Type B pancreatic cell (in vitro differentiated cells): ENCODE results near the gene CES1. TPM values are rescaled to one million over a fixed set of nuclear protein-coding genes. Genes with fewer than 3 reads are reported as not detected.
A peak's percentile ranks its signal among the peaks of the same experiment; 100 is the strongest.
"Not testable (repeated sequence)": the region's sequence is repeated elsewhere in the genome, so short reads cannot be mapped to it uniquely, and the experiment has no call there.

Experiments
- DNase-seq: peaks from one replicate; pipeline ENCODE4 v3.0.0; 2021; ENCODE audit warnings: mixed read lengths; ENCODE audit not compliant: unreplicated experiment; ENCODE audit errors: extremely low spot score
- H3K27ac Mint-ChIP-seq: 2 replicates; pipeline ENCODE4 v1.8.0; 2021; ENCODE audit warnings: mild to moderate bottlenecking, mixed read lengths
- H3K27me3 Mint-ChIP-seq: 2 replicates; pipeline ENCODE4 v1.8.0; 2021; ENCODE audit warnings: mixed read lengths
- H3K36me3 Mint-ChIP-seq: 2 replicates; pipeline ENCODE4 v1.8.0; 2021; ENCODE audit warnings: mixed read lengths
- H3K4me1 Mint-ChIP-seq: one replicate; pipeline ENCODE4 v1.8.0; 2021; ENCODE audit warnings: mixed read lengths; ENCODE audit not compliant: unreplicated experiment
- H3K4me3 Mint-ChIP-seq: 2 replicates; pipeline ENCODE4 v1.8.0; 2021; ENCODE audit warnings: mild to moderate bottlenecking, mixed read lengths
- H3K9me3 Mint-ChIP-seq: 2 replicates; pipeline ENCODE4 v1.8.0; 2021; ENCODE audit warnings: mixed read lengths
- total RNA-seq: library from RNA; stranded (reverse); gene quantifications from 2 replicates; pipeline ENCODE4 v1.2.1, GENCODE V29; 2021; ENCODE audit warnings: low replicate concordance
- TF ChIP-seq, protein P1 (sequence below): fragments of 200-600 bp; sonication (generic); conservative IDR thresholded peaks from 2 replicates; pipeline ENCODE4 v1.5.0; 2021; ENCODE audit warnings: antibody characterized with exemption, mild to moderate bottlenecking

The CES1 gene
- total RNA-seq, 1 donor from 2014 or later: 2.1 TPM

- H3K27ac Mint-ChIP-seq: no peak overlapping the region
- H3K27me3 Mint-ChIP-seq: peaks cover 13% of the 10 kb centered on the region
- H3K4me1 Mint-ChIP-seq: no peaks in the 10 kb centered on the region
- no peak overlapping the region for H3K4me3 Mint-ChIP-seq
- no peaks in the 10 kb centered on the region for H3K9me3 Mint-ChIP-seq
- no peak for DNase-seq
- TF ChIP-seq, protein P1, sequence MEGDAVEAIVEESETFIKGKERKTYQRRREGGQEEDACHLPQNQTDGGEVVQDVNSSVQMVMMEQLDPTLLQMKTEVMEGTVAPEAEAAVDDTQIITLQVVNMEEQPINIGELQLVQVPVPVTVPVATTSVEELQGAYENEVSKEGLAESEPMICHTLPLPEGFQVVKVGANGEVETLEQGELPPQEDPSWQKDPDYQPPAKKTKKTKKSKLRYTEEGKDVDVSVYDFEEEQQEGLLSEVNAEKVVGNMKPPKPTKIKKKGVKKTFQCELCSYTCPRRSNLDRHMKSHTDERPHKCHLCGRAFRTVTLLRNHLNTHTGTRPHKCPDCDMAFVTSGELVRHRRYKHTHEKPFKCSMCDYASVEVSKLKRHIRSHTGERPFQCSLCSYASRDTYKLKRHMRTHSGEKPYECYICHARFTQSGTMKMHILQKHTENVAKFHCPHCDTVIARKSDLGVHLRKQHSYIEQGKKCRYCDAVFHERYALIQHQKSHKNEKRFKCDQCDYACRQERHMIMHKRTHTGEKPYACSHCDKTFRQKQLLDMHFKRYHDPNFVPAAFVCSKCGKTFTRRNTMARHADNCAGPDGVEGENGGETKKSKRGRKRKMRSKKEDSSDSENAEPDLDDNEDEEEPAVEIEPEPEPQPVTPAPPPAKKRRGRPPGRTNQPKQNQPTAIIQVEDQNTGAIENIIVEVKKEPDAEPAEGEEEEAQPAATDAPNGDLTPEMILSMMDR: no peak
- no peaks in the 10 kb centered on the region for H3K36me3 Mint-ChIP-seq
Observed at GRCh38 chr16:55839115-55839514, 6.2 kb upstream of the CES1 start.

DNA sequence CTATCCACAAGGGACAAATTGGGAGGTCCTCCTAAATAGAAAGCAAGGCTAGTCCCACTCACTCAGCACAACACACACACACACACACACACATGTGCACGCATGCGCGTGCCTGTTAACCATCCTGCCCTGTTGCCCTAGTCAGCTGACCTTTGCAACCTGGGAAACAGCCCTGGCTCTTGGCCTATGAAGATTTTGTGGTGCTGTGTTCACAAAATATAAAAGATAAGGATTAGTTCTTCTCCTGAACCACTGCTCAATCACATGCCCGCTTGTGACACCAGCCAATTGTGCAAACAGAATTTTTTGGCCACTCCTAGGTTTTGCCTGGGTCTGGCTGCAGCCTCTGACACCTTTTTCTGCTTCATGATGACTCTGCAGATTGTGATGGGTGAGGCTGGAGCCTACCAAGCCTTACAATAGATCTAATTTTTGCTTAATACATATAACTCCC lies 3.3 kb upstream of the CES1 start:
- peaks cover 5% of the 10 kb centered on the region for H3K4me1 Mint-ChIP-seq
- H3K27ac Mint-ChIP-seq: peak overlapping the region; percentile 84
- peak overlapping the region; percentile 2 for H3K4me3 Mint-ChIP-seq
- no peaks in the 10 kb centered on the region for H3K9me3 Mint-ChIP-seq
- TF ChIP-seq, protein P1: no peak
- DNase-seq: no peak
- H3K27me3 Mint-ChIP-seq: peaks cover 6% of the 10 kb centered on the region
- H3K36me3 Mint-ChIP-seq: no peaks in the 10 kb centered on the region

- Mint-ChIP-seq H3K4me1 (peaks cover 5% of the 10 kb centered on the region), H3K4me3 (no peak overlapping the region), H3K9me3 (no peaks in the 10 kb centered on the region), H3K27me3 (peaks cover 4% of the 10 kb centered on the region), H3K27ac (peak overlapping the region; percentile 84), H3K36me3 (no peaks in the 10 kb centered on the region)
- TF ChIP-seq, protein P1: no peak
- DNase-seq: no peak
Observed at GRCh38 chr16:55835581-55835980, 2.7 kb upstream of the CES1 start.

- not testable (repeated sequence) for DNase-seq, H3K36me3 Mint-ChIP-seq
Observed at GRCh38 chr16:55835173-55835572, 2.3 kb upstream of the CES1 start.

GRCh38 chr16:55834049-55834448 lies 1.2 kb upstream of the CES1 start:
- Mint-ChIP-seq H3K4me3 (no peak overlapping the region), H3K4me1 (peaks cover 5% of the 10 kb centered on the region), H3K27me3 (peaks cover 4% of the 10 kb centered on the region), H3K36me3 (no peaks in the 10 kb centered on the region), H3K9me3 (no peaks in the 10 kb centered on the region), H3K27ac (no peak overlapping the region)
- TF ChIP-seq, protein P1: no peak
- DNase-seq: no peak

More at GRCh38 chr16:55835173-55835572, 2.3 kb upstream of the CES1 start:
- not testable (repeated sequence) for H3K27ac Mint-ChIP-seq, H3K4me3 Mint-ChIP-seq, H3K4me1 Mint-ChIP-seq, H3K27me3 Mint-ChIP-seq, H3K9me3 Mint-ChIP-seq

GRCh38 chr16:55832425-55832772 lies 497 bp downstream of the CES1 start:
- Mint-ChIP-seq H3K27ac (no peak overlapping the region), H3K4me1 (peaks cover 5% of the 10 kb centered on the region), H3K4me3 (no peak overlapping the region), H3K27me3 (peaks cover 8% of the 10 kb centered on the region), H3K9me3 (no peaks in the 10 kb centered on the region), H3K36me3 (no peaks in the 10 kb centered on the region)
- no peak for DNase-seq
- TF ChIP-seq, protein P1: no peak
